AG04450 (cell line): ENCODE measurements around the gene C10orf67. TPM values are rescaled to one million over a fixed set of nuclear protein-coding genes. Genes with fewer than 3 reads are reported as not detected.

ENCODE experiments used
- CTCF ChIA-PET: fragments of 300-600, 350-600 bp; formaldehyde crosslinking; extraction: SDS; loops from one replicate; lab custom pipeline; 2022; ENCODE audit warnings: antibody characterized with exemption, inconsistent platforms; lab: Charles Lee
- POLR2A ChIA-PET: fragments of 350-600 bp; formaldehyde crosslinking; extraction: SDS; loops from one replicate; lab custom pipeline; 2021; ENCODE audit warnings: antibody characterized with exemption, inconsistent platforms; lab: Yijun Ruan, JAX
- DNase-seq: peaks from one replicate; pipeline ENCODE4 v3.0.0-alpha.2; 2011; ENCODE audit warnings: low read depth, low spot score
- H3K27ac ChIP-seq: one replicate; pipeline ENCODE4 v1.5.1; 2012; ENCODE audit warnings: low read depth, low read length, control low read depth
- H3K27me3 ChIP-seq: one replicate; pipeline ENCODE4 v1.6.0; 2012; ENCODE audit warnings: low read length; ENCODE audit not compliant: control insufficient read depth, insufficient read depth
- H3K4me3 ChIP-seq: 2 replicates; pipeline ENCODE4 v1.5.1; 2011; ENCODE audit warnings: mild to moderate bottlenecking, low read depth, low read length, control low read depth
- H3K9me3 ChIP-seq: 2 replicates; pipeline ENCODE4 v1.5.1; 2012; ENCODE audit warnings: low read length; ENCODE audit not compliant: control insufficient read depth, insufficient read depth
- polyA plus RNA-seq: library from polyadenylated mRNA; depleted of rRNA; stranded (reverse); fragments of >200 nt; gene quantifications from 2 replicates; pipeline ENCODE4 v1.2.3, GENCODE V29; 2011; rRNA removed
- small RNA-seq: library from RNA; depleted of rRNA; stranded (forward); fragments of <200 nt; gene quantifications from one replicate; pipeline ENCODE3, GENCODE V24; 2012; ENCODE audit warnings: low read depth; ENCODE audit not compliant: insufficient read length
- TF ChIP-seq, protein P1 (sequence below): IDR thresholded peaks from 2 replicates; pipeline ENCODE4 v1.5.1; 2011; ENCODE audit warnings: low read depth, low read length, control low read depth, inconsistent platforms

The C10orf67 gene
- polyA plus RNA-seq, 1 experiment = 0.14 TPM

GRCh38 chr10:23157691-23158369 is 186.8 kb downstream of the C10orf67 start:
- no peak for DNase-seq
- TF ChIP-seq, protein P1, sequence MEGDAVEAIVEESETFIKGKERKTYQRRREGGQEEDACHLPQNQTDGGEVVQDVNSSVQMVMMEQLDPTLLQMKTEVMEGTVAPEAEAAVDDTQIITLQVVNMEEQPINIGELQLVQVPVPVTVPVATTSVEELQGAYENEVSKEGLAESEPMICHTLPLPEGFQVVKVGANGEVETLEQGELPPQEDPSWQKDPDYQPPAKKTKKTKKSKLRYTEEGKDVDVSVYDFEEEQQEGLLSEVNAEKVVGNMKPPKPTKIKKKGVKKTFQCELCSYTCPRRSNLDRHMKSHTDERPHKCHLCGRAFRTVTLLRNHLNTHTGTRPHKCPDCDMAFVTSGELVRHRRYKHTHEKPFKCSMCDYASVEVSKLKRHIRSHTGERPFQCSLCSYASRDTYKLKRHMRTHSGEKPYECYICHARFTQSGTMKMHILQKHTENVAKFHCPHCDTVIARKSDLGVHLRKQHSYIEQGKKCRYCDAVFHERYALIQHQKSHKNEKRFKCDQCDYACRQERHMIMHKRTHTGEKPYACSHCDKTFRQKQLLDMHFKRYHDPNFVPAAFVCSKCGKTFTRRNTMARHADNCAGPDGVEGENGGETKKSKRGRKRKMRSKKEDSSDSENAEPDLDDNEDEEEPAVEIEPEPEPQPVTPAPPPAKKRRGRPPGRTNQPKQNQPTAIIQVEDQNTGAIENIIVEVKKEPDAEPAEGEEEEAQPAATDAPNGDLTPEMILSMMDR = no peak; the same call in 1 of the 2 replicates
- no peaks in the 10 kb centered on the region for H3K9me3 ChIP-seq
- no peak overlapping the region for H3K27ac ChIP-seq
- ChIA-PET POLR2A (no interaction called here), CTCF (interaction anchor here (0.6 to 2.2 kb wide), 41 partner anchors 9 to 1399 kb away, joined by 3 to 52 read pairs (median 4); no protein-coding TSS in a partner anchor)
- H3K4me3 ChIP-seq = no peak overlapping the region
- H3K27me3 ChIP-seq = peaks cover 4% of the 10 kb centered on the region

DNA sequence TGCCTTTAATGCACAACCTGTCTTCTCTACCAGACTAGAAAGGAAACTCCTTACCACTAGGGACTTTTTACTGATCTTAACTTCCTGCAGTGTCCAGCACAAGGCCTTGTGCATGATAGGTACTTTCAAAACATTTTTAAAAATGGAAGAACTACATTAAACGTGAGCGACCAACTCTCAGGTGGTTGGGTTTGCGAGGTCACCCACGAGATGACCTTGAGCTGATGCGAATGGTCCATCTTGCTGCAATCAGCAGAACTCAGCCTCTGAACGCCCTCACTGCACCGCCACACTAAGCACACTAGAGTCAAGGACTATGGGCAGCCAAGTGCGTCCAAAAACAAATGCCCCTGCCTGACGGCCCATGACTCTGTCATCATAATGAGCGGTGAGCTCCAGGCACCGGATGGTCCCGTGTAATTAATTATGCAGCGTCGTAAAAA is 187.3 kb downstream of the C10orf67 start:
- DNase-seq = no peak
- no peaks in the 10 kb centered on the region for H3K9me3 ChIP-seq
- no peak overlapping the region for H3K4me3 ChIP-seq
- ChIA-PET POLR2A (no interaction called here), CTCF (interaction anchor here (1.5 to 2.2 kb wide), 12 partner anchors 9 to 1400 kb away, joined by 4 to 52 read pairs (median 10); no protein-coding TSS in a partner anchor)
- H3K27ac ChIP-seq = no peak overlapping the region
- peaks cover 4% of the 10 kb centered on the region for H3K27me3 ChIP-seq
- TF ChIP-seq, protein P1 = no peak

- Histone ChIP-seq H3K27me3 (peaks cover 4% of the 10 kb centered on the region), H3K4me3 (no peak overlapping the region), H3K9me3 (no peaks in the 10 kb centered on the region), H3K27ac (no peak overlapping the region)
- POLR2A ChIA-PET = no interaction called here
- CTCF ChIA-PET = interaction anchor here (0.6 to 1.1 kb wide), 4 partner anchors 136 to 1800 kb away, joined by 3 to 6 read pairs (median 4); no protein-coding TSS in a partner anchor
- TF ChIP-seq, protein P1 = no peak
- DNase-seq = no peak
Observed at GRCh38 chr10:23156447-23157150, 188.0 kb downstream of the C10orf67 start.

GRCh38 chr10:23155169-23155568 is 189.4 kb downstream of the C10orf67 start:
- peaks cover 4% of the 10 kb centered on the region for H3K27me3 ChIP-seq
- no peak for DNase-seq
- CTCF ChIA-PET = interaction anchor here (0.9 kb wide), 1 partner anchor 138 kb away, joined by 3 read pairs; no protein-coding TSS in a partner anchor
- TF ChIP-seq, protein P1 = no peak
- no peak overlapping the region for H3K27ac ChIP-seq
- no peaks in the 10 kb centered on the region for H3K9me3 ChIP-seq
- POLR2A ChIA-PET = no interaction called here
- H3K4me3 ChIP-seq = no peak overlapping the region

Small RNAs within 50 kb of the gene (small RNA-seq; reads per million reads assigned to genes)
- gene MIR1254-2 = not detected
- not detected for gene RF00561

Other genes starting within 250 kb of the C10orf67 start
- 56.5 and 63.0 TPM in 2 replicates for gene MSRB2, start 249.2 kb downstream of the C10orf67 start, polyA plus RNA-seq
- not detected in 2 replicates for gene PTF1A, start 152.5 kb downstream of the C10orf67 start, polyA plus RNA-seq
- 1.2 and 1.5 TPM in 2 replicates for gene OTUD1, start 94.3 kb upstream of the C10orf67 start, polyA plus RNA-seq